ENCODE results near the gene HSD3B7.
A peak's percentile ranks its signal among the peaks of the same experiment; 100 is the strongest.
"Not testable (repeated sequence)": the region's sequence is repeated elsewhere in the genome, so short reads cannot be mapped to it uniquely, and the experiment has no call there.

The HSD3B7 gene

DNA sequence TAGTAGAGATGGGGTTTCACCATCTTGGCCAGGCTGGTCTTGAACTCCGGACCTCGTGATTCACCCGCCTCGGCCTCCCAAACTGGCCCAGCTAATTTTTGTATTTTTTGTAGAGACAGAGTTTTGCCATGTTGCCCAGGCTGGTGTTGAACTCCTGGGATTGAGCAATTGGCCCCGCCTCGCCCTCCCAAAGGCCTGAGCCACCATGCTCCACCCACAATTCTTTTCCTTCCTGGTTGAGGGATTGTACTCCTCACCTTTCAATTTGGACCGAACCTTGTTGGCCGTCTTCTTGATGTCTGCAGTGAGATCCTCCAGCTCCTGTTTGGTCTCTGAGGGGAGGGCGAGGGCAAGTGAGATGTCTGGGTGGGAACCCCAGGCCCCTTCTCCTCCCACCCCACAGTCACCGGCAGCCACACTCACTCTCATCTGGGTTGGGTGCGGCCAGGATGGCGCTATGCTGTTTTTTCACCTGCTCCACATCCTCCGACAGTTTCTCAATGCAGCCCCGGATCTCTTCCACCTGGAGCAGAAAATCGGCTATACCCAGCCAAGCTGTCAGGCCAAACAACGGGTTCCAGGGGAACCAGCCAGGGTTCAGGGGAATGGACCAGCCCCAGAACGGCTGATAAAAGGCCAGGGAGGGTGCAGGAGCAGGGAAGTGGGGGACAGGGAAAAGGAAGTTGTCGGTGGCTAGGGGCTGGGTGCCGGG, 15.8 kb downstream of the HSD3B7 start:
- no peak for DNase-seq (ENCODE audit: low read depth in 2 of 2)

DNA sequence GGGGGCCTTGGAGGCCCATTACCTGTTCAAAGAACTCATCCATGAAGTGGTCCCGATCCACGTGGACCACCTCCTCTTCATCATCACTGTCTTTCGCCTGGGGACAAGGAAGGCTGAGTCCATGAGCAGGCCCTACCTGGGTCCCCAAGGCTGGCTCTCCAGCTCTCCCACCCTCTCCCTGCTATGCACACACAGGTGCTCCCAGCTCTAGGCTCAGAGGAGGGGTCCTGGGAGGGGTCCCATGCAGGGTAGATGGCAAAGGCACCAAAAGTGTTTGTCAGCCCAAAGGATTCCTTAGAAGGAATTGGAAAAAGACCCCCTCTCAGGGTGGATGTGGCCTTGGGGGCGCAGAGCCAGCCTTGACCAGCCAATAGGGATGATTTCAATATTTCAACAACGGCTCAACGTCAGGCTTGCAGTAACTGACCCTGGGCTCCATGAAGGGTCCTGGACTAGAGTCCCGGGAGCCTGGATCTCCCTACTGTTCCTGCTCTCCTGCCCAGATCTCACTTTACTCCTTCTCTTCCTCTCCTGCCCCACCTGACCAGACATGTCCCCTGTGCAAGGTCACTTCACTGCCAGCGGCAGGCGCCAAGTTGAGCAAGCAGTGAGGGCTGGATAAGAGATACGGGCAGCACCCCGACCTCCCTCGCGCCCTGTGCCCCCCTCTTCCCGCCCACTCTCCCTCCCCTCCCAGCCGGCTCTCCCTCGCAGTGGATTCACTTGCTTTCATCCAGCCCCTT, 16.7 kb downstream of the HSD3B7 start:
- no peak for DNase-seq (ENCODE audit: low read depth in 2 of 2)

- DNase-seq (ENCODE audit: low read depth in 2 of 2) = no peak
Measured at GRCh38 chr16:31002250-31002700, 17.3 kb downstream of the HSD3B7 start.

DNA sequence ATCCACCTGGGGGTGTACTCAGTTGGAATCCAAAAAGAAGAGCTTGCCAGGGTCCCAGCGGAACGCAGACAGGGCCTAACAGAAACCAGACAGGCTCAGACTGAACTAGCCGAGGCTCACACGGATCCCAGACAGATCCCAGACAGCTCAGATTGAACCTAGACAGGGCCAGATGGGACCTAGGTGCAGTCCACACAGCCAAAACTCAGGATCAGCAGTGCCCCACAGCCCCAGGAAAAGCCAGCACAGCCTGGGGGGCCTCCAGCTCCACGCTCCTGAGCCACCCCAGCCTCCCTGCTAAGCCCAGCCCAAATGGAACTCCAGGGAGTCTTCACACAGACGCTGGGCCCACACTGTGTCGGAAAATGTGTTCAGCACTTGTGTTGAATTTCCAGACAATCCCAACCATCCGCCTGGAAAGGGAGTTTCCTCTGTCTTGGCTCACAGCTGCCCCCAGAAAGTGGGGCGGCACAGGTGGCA, 17.9 kb downstream of the HSD3B7 start:
- no peak for DNase-seq (ENCODE audit: low read depth in 2 of 2)

GRCh38 chr16:31003744-31004143, 18.7 kb downstream of the HSD3B7 start:
- DNase-seq (ENCODE audit: low read depth in 2 of 2) = no peak

DNA sequence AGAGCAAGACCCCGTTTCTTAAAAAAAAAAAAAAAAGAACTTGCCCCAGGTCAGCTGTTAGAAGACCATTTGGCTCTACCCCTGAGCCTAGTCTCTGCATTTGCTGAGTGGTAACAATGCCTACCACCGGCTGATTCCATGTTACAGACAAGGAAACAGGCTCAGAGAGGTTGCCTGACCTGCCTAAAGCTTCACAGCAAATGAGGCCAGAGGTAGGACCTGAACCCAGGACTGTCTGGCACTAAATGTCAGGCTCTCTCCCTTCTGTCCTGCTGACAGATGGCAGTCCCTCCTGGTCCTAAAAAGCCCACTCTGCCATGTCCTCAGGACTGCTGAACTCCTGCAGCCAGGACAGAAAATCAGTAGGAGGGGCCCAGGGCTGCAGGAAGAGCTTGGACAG, 19.7 kb downstream of the HSD3B7 start:
- no peak for DNase-seq (ENCODE audit: low read depth in 2 of 2)

GRCh38 chr16:31005350-31006085, 20.5 kb downstream of the HSD3B7 start:
- DNase-seq (ENCODE audit: low read depth in 2 of 2) = no peak

GRCh38 chr16:31006086-31006385, 21.0 kb downstream of the HSD3B7 start:
- DNase-seq (ENCODE audit: low read depth in 2 of 2) = no peak

- DNase-seq (ENCODE audit: low read depth in 2 of 2) = no peak
Measured at GRCh38 chr16:31006589-31006988, 21.6 kb downstream of the HSD3B7 start.

GRCh38 chr16:31007684-31008083, 22.7 kb downstream of the HSD3B7 start:
- no peak for DNase-seq (ENCODE audit: low read depth in 2 of 2)

DNA sequence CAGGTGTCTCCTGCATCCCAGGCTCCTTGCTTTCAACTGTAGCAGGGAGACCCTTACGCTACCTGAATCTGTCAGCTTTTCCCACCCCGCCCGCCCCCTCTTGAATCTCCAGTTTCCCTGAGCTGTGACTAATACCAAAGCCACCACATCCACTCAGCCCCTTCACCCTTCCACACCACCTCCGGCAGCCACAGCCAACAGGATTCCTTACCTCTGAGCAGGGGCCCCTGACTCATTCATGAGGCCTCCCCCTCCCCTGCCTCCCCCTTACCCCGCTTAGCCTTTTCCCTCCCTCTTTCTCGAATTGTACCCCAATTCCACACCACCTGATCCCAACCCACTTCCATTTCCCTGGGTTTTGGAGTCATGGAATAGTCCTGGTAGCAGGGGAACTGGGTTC, 23.1 kb downstream of the HSD3B7 start:
- no peak for DNase-seq (ENCODE audit: low read depth in 2 of 2)

DNA sequence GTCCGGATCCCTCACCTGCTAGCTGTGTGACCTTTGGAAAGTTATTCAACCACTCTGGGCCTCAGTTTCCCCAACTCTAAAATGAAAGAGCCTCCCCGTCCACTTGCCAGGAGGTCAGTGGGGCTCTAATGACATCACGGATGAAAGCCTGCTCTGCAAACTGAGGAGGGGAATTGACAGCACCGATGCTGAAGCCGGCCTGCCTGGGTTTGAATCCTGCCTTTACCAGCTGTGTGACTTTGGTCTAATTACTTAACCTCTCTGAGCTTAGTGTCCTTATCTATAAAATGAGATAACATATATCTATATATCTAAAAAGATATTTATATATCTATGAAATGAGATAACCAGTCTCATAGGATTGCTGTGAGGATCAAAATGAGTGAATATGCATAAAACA, 23.5 kb downstream of the HSD3B7 start:
- no peak for DNase-seq (ENCODE audit: low read depth in 2 of 2)

DNA sequence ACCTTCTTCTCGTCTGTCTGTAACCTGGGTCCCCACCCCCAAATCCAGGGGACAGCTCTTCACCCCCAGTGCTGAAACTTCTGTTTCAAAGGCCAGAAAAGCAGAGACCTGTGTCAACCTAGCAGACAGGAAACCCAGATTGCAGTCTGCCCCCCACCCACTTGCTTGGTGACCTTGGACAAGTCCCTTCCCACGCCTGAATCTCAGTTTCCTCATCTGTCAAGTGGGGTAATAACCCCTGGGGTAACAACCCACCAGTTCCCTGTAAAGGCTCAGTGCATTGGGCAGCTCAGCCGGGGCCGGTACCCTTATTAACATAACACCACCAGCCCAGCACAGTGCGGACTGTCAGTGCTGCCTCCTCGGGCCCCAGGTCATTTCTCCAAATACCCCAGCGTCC, 24.1 kb downstream of the HSD3B7 start:
- no peak for DNase-seq (ENCODE audit: low read depth in 2 of 2)

DNA sequence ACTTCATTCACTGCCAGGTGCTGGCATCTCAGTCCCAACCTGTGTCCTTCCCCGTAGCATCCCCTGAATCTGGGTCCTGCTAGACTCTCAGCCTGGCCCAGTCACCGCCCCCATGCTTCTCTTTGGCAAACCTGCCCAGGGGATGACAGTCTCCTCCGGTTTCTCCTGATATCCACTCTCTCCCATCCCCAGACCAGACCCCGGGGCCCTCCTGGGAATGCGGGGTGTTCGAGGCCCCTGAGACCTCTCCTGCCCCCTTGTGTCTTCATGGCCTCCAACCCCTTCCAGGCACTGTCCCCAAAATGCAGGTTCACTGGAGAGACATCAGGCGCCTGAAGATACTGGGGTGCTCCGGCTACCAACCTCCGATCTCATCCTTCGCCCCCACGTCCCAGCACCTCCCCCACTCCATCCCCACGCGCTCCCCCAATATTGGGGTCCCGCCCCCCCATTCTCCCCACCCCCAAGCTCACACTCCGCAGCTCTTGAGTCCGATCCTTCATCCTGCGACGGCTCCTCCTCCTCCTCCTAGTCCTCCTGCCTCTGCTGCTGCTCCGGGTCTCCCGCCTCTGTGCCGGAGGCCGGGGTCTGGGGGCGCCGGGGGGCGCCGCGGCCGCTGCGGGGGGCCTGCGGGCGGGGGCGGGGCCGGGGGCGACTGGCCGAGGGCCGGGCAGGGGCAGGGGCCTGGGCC, 25.0 kb downstream of the HSD3B7 start:
- no peak for DNase-seq (ENCODE audit: low read depth in 2 of 2)

- peak; percentile 9 to 19 for DNase-seq (ENCODE audit: low read depth in 2 of 2)
Measured at GRCh38 chr16:31010585-31011325, 25.7 kb downstream of the HSD3B7 start, which contains the start of gene STX1B. TSS of gene STX1B (minus strand) at chr16:31010638. CDS start at chr16:31010396, 242 bp downstream.

DNA sequence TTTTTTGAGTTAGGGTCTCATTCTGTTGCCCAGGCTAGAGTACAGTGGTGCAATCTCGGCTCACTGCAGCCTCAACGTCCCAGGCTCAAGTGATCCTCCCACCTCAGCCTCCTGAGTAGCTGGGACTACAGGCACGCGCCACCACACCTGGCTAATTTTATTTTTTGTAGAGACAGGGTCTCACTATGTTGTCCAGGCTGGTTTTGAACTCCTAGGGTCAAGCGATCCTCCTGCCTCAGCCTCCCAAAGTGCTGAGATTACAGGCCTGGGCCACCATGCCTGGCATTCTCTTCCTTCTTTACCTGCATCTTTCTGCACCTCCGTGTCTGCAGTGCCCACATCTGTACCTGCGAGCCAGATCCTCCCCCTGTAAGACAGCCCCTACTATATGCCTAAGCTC, 26.8 kb downstream of the HSD3B7 start:
- not testable (repeated sequence) for DNase-seq (ENCODE audit: low read depth in 2 of 2)

DNA sequence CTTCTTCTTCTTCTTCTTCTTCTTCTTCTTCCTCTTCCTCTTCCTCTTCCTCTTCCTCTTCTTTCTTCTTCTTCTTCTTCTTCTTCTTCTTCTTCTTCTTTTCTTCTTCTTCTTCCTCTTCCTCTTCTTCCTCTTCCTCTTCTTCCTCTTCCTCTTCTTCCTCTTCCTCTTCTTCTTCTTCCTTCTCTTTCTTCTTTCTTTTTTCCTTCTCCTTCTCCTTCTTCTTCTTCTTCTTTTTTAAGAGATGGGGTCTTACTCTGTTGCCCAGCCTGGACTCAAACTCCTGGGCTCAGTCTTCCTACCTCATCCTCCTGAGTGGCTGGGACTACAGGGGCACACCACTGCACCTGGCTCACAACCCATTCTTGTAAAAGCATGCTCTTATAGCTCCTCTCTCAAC, 28.3 kb downstream of the HSD3B7 start:
- DNase-seq (ENCODE audit: low read depth in 2 of 2) = not testable (repeated sequence)

GRCh38 chr16:31016018-31016417, 31.0 kb downstream of the HSD3B7 start:
- DNase-seq (ENCODE audit: low read depth in 2 of 2) = no peak

GRCh38 chr16:31017756-31018155, 32.7 kb downstream of the HSD3B7 start:
- DNase-seq (ENCODE audit: low read depth in 2 of 2) = not testable (repeated sequence)

DNA sequence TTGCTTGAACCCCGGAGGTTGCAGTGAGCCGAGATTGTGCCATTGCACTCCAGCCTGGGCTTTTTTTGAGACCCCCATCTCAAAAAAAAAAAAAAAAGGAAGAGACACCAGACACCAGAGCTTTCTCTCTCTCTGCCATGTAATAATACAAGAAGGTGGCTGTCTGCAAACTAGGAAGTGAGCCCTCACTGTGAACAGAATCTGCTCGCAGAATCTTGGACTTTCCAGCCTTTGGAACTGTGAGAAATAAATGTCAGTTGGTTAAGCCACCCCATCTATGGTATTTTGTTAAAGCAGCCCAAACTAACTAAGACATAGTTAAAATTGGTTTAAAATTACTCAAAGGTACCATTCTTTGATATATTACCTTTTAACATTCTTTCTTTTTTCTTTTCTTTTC, 35.5 kb downstream of the HSD3B7 start:
- no peak for DNase-seq (ENCODE audit: low read depth in 2 of 2)

GRCh38 chr16:31022544-31023251, 37.7 kb downstream of the HSD3B7 start:
- no peak for DNase-seq (ENCODE audit: low read depth in 2 of 2)

Measured in stimulated activated CD8-positive, alpha-beta memory T cell treated with anti-CD3 and anti-CD28 coated beads, Interleukin-15, amount 100 ng/mL, for 4 hours (primary cell).